ENCODE results near the gene MAP4K5.

GRCh38 chr14:50447461-50447860 lies 84.9 kb downstream of the MAP4K5 start:
- TF ChIP-seq, protein P1, sequence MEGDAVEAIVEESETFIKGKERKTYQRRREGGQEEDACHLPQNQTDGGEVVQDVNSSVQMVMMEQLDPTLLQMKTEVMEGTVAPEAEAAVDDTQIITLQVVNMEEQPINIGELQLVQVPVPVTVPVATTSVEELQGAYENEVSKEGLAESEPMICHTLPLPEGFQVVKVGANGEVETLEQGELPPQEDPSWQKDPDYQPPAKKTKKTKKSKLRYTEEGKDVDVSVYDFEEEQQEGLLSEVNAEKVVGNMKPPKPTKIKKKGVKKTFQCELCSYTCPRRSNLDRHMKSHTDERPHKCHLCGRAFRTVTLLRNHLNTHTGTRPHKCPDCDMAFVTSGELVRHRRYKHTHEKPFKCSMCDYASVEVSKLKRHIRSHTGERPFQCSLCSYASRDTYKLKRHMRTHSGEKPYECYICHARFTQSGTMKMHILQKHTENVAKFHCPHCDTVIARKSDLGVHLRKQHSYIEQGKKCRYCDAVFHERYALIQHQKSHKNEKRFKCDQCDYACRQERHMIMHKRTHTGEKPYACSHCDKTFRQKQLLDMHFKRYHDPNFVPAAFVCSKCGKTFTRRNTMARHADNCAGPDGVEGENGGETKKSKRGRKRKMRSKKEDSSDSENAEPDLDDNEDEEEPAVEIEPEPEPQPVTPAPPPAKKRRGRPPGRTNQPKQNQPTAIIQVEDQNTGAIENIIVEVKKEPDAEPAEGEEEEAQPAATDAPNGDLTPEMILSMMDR (conservative IDR thresholded peaks at IDR 0.05; ENCODE audit: low read depth, low read length) = no peak
- no peak for TF ChIP-seq POLR2A (IDR thresholded peaks at IDR 0.05; ENCODE audit: low read depth, low read length)
- TF ChIP-seq MXI1 (IDR thresholded peaks at IDR 0.05; ENCODE audit: borderline replicate concordance, low read depth, low read length) = no peak
- no peak for TF ChIP-seq USF2 (IDR thresholded peaks at IDR 0.05; ENCODE audit: low read depth, low read length)

All from IMR-90 (cell line).